ENCODE data around the gene CAPS2. TPM values are rescaled to one million over a fixed set of nuclear protein-coding genes. Genes with fewer than 3 reads are reported as not detected.

The CAPS2 gene
- total and polyA plus RNA-seq, 10 of the 15 experiments (the other 5 are each of a cell fraction or from before 2014, with no cell fraction given) = 2.0 to 6.4 (median 4.2) TPM

DNA sequence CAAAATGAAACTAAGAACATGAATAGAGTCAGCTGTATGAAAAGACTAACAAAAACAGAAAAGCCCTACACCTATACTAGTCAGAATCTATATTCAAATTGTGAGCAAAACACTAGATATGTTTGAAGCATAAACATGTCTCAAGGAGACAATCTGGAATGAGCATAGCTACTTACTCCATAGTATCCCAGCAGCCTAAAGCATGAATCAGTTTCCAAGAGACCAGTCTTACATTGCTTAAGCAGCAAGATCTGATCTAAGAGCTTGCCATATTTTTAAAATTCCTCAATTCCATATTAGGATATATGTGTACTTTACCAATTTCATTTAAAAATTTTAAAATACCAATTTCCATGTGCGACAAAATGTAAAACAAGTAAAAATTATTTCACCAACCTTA lies 7.7 kb downstream of the CAPS2 start (continued):
- TF ChIP-seq, protein P1, sequence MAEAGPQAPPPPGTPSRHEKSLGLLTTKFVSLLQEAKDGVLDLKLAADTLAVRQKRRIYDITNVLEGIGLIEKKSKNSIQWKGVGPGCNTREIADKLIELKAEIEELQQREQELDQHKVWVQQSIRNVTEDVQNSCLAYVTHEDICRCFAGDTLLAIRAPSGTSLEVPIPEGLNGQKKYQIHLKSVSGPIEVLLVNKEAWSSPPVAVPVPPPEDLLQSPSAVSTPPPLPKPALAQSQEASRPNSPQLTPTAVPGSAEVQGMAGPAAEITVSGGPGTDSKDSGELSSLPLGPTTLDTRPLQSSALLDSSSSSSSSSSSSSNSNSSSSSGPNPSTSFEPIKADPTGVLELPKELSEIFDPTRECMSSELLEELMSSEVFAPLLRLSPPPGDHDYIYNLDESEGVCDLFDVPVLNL (IDR thresholded peaks at IDR 0.05; ENCODE audit: low read depth, low read length) = no peak
- TF ChIP-seq MLLT1 (IDR thresholded peaks at IDR 0.05) (no peak), DPF2 (IDR thresholded peaks at IDR 0.05) (no peak), RCOR1 (conservative IDR thresholded peaks at IDR 0.05; ENCODE audit: low read depth, low read length) (no peak)
- TF ChIP-seq, protein P2, sequence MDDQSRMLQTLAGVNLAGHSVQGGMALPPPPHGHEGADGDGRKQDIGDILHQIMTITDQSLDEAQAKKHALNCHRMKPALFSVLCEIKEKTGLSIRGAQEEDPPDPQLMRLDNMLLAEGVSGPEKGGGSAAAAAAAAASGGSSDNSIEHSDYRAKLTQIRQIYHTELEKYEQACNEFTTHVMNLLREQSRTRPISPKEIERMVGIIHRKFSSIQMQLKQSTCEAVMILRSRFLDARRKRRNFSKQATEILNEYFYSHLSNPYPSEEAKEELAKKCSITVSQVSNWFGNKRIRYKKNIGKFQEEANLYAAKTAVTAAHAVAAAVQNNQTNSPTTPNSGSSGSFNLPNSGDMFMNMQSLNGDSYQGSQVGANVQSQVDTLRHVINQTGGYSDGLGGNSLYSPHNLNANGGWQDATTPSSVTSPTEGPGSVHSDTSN (IDR thresholded peaks at IDR 0.05; ENCODE audit: insufficient replicate concordance, low read depth, low read length) = no peak

DNA sequence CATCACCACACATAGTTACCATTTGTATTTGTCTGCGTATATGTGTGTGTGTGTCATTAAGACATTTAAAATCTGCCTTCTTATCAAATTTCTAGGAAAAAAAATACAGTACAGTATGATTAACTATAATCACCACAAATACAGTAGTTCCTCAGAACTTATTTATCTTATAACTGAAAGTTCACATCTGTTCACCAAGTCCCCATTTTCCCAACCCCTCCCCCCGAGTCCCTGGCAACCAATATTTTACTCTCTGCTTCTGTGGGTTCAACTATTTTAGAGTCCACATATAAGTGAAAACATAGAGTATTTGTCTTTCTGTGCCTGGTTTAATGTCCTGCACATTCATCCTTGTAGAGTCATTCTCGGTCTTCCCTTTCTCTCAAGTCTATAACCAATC lies 12.3 kb downstream of the CAPS2 start:
- no peak overlapping the region for H3K4me3 ChIP-seq
- no peaks in the 10 kb centered on the region for H3K9me3 ChIP-seq (replicated peaks; ENCODE audit: control insufficient read depth, insufficient read depth, low read length)
- BruUV-seq (replicated peaks) = no TSS peak
- no peaks in the 10 kb centered on the region for H3K79me2 ChIP-seq (ENCODE audit: control insufficient read depth, insufficient read depth, low read length)
- H3K4me2 ChIP-seq (ENCODE audit: control insufficient read depth, insufficient read depth) = no peak overlapping the region
- no peaks in the 10 kb centered on the region for H3K4me1 ChIP-seq (ENCODE audit: control insufficient read depth, insufficient read depth, low read length)
- no peak overlapping the region for H3K27ac ChIP-seq (ENCODE audit: control insufficient read depth, insufficient read depth)
- RAD21 ChIA-PET (ENCODE audit: unreplicated experiment) = no interaction called here
- SMC1A ChIA-PET (ENCODE audit: uncharacterized antibody, unreplicated experiment) = interaction anchor here (0.8 kb wide), 1 partner anchor 8 kb away, joined by 3 read pairs; no protein-coding TSS in a partner anchor
- in situ Hi-C loops (cut with MboI) = no loop called here
- intact Hi-C loops (cut with micrococcal nuclease; ENCODE audit: unreplicated experiment) = no loop called here
- no peak for FAIRE-seq
- no peak overlapping the region for H3K9ac ChIP-seq (ENCODE audit: control insufficient read depth, insufficient read depth, low read length)
- no peak overlapping the region for H2AFZ ChIP-seq (ENCODE audit: control insufficient read depth, low read depth, low read length)
- TF ChIP-seq ESRRA (IDR thresholded peaks at IDR 0.05; ENCODE audit: low read length) (no peak), HDGF (IDR thresholded peaks at IDR 0.05) (no peak)
- TF ChIP-seq, protein P3, sequence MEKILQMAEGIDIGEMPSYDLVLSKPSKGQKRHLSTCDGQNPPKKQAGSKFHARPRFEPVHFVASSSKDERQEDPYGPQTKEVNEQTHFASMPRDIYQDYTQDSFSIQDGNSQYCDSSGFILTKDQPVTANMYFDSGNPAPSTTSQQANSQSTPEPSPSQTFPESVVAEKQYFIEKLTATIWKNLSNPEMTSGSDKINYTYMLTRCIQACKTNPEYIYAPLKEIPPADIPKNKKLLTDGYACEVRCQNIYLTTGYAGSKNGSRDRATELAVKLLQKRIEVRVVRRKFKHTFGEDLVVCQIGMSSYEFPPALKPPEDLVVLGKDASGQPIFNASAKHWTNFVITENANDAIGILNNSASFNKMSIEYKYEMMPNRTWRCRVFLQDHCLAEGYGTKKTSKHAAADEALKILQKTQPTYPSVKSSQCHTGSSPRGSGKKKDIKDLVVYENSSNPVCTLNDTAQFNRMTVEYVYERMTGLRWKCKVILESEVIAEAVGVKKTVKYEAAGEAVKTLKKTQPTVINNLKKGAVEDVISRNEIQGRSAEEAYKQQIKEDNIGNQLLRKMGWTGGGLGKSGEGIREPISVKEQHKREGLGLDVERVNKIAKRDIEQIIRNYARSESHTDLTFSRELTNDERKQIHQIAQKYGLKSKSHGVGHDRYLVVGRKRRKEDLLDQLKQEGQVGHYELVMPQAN (conservative IDR thresholded peaks at IDR 0.05) = no peak
- WGBS (ENCODE audit: insufficient coverage, insufficient replicate concordance, low lambda C conversion rate, missing lambda C conversion rate) = 61% methylated on average over 3 of the region's 3 CpGs
- no peaks in the 10 kb centered on the region for H3K36me3 ChIP-seq (ENCODE audit: control insufficient read depth in 2 of 2, insufficient read depth in 2 of 2, low read length in 1 of 2)
- CTCF ChIA-PET = no interaction called here
- POLR2A ChIA-PET = no interaction called here
- DNase-seq (ENCODE audit: low read depth, low spot score) = no peak
- no peaks in the 10 kb centered on the region for H3K27me3 ChIP-seq (replicated peaks in 1 of 2; ENCODE audit: control insufficient read depth in 2 of 2, insufficient read depth in 2 of 2, low read length in 1 of 2)
- ATAC-seq = no peak
- H4K20me1 ChIP-seq (ENCODE audit: control insufficient read depth, insufficient read depth) = no peaks in the 10 kb centered on the region
